ENCODE results near the gene ZBTB7C. TPM values are rescaled to one million over a fixed set of nuclear protein-coding genes. Genes with fewer than 3 reads are reported as not detected.

The ZBTB7C gene
- polyA plus RNA-seq, 2 of the 4 experiments (the other 2 are of a cell fraction), result 0.10 to 0.12 TPM

DNA sequence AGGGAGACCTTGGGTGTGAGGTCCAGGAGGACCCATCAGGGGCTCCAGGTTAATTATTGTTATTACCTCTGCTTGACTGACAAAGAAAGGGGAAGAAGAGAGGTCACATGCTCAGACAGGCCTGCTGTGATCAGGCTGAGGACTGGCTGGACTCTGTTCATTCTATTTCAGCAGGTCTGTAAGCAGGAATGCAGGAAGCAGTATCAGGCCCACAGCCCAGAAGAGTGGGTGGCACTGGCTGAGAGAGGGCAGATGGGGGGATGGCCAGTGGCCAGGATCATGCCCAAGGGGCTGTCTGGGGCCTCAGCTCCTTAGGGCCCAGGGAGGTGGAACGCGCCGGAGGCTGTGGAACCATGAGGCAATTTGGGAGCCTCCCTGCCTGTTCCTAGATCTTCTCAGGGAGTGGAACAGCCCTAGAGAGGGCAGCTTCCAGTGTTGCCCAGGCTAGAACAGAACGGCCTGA is 43.7 kb upstream of the ZBTB7C start:
- FAIRE-seq, result no peak

DNA sequence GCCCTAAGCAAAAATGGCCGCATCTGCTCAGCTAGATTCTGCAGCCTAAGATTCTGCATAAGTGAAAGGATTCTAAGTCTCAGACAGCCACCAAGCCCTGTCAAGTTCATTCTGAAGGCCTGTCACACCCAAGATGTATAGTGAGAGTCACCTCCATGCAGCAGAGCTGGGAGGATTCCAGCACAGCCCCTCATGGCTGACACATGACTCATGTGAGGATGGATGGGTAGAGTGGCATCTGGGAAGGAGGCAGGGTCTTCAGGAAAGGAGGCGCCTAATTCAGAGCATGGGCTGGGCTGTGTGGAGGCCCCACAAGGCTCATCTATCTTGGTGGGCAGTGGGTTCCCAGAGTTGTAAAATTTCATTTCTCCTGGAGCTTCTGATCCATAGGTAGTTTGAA is 41.5 kb upstream of the ZBTB7C start:
- FAIRE-seq, result no peak
- no peak for TF ChIP-seq CBX2 (IDR thresholded peaks at IDR 0.05; ENCODE audit: borderline replicate concordance, low read depth)

More for the DNA sequence above, 43.7 kb upstream of the ZBTB7C start:
- H3K27ac ChIP-seq, result no peak overlapping the region; a peak in 1 of 6 replicates
- no peaks in the 10 kb centered on the region for H3K9me3 ChIP-seq
- WGBS (ENCODE audit: missing lambda C conversion rate), result 76% methylated on average over 4 of the region's 4 CpGs
- CTCF ChIA-PET, result interaction anchor here (1.0 to 1.1 kb wide), 2 partner anchors 58 to 198 kb away, joined by 3 read pairs; no protein-coding TSS in a partner anchor
- POLR2A ChIA-PET, result no interaction called here
- DNase-seq (ENCODE audit: low read depth in 1 of 2, low spot score in 1 of 2), result no peak
- no peak; a peak in 1 of 6 replicates for ATAC-seq
- no peak overlapping the region for H3K4me2 ChIP-seq
- TF ChIP-seq BHLHE40 (IDR thresholded peaks at IDR 0.05; ENCODE audit: low read depth, low read length), result no peak
- TF ChIP-seq TP53 (CRISPR knock-in tag; IDR thresholded peaks at IDR 0.05), result no peak
- TF ChIP-seq RARB (CRISPR knock-in tag; IDR thresholded peaks at IDR 0.05), result no peak
- no peak for TF ChIP-seq GATA3 (IDR thresholded peaks at IDR 0.05; ENCODE audit: borderline replicate concordance)
- TF ChIP-seq SREBF2 (IDR thresholded peaks at IDR 0.05), result no peak
- no peak for TF ChIP-seq ZNF302 (CRISPR knock-in tag; IDR thresholded peaks at IDR 0.05)
- TF ChIP-seq FOXS1 (CRISPR knock-in tag; IDR thresholded peaks at IDR 0.05), result no peak
- H3K4me1 ChIP-seq, result no peaks in the 10 kb centered on the region
- H3K4me3 ChIP-seq, result no peak overlapping the region

DNA sequence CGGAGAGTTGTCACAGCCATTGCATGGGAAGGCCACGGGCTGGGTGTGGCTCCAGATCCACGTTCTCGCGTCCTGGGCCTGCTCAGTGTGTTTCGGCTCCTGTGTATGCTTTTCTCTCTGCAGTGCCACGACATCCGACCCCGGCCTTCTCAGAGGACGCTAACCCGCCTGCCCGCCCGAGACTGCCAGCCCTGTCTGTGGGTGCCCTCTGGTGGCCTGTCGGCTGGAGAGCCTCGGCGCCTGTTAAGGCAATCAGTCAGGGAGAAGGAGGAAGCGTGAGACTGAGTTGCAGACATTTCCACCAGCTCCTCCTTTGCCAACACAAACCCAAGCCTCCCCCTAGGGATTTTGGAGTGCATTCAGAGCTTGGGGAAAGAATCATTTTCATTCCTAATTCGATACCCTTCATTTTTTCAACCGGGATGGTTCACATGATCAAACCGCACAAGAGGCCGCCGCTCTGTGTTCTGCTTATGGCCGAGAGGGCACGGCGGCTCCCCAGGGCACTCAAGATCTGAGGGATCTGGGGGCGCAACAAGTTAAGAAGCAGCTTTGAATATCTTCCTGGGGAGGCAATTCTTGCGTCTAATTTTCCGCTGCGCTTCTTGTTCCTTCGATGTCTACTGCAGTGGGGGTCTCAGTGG is 37.5 kb upstream of the ZBTB7C start:
- peak overlapping the region in 1 of 2 experiments; percentile 67; a peak in 3 of 6 replicates for H3K27ac ChIP-seq
- POLR2A ChIA-PET, result no interaction called here

More for the DNA sequence above, 41.5 kb upstream of the ZBTB7C start:
- ChIA-PET POLR2A (no interaction called here), CTCF (interaction anchor here (0.8 to 1.3 kb wide), 2 partner anchors 14 to 419 kb away, joined by 3 to 4 read pairs; no protein-coding TSS in a partner anchor)
- Histone ChIP-seq H3K27ac (no peak overlapping the region), H3K4me1 (peaks cover 1% of the 10 kb centered on the region; the same call in 1 of the 3 replicates), H3K4me3 (no peak overlapping the region), H3K9me3 (no peaks in the 10 kb centered on the region), H3K4me2 (no peak overlapping the region)
- ATAC-seq (no peak), DNase-seq (ENCODE audit: low read depth in 1 of 2, low spot score in 1 of 2) (no peak)
- WGBS (ENCODE audit: missing lambda C conversion rate), result 60% methylated on average over 1 of the region's 2 CpGs

More for the DNA sequence above, 37.5 kb upstream of the ZBTB7C start:
- no peak overlapping the region for H3K4me3 ChIP-seq
- CTCF ChIA-PET, result interaction anchor here (0.6 to 13.0 kb wide), 31 partner anchors 10 to 1231 kb away, joined by 3 to 175 read pairs (median 4); no protein-coding TSS in a partner anchor
- FAIRE-seq, result no peak
- H3K9me3 ChIP-seq, result no peaks in the 10 kb centered on the region
- TF ChIP-seq, protein P1, sequence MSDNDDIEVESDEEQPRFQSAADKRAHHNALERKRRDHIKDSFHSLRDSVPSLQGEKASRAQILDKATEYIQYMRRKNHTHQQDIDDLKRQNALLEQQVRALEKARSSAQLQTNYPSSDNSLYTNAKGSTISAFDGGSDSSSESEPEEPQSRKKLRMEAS (IDR thresholded peaks at IDR 0.05), result no peak
- TF ChIP-seq JUNB (IDR thresholded peaks at IDR 0.05), result no peak
- TF ChIP-seq EP300 (IDR thresholded peaks at IDR 0.05), result no peak
- no peak for TF ChIP-seq ZFP36 (IDR thresholded peaks at IDR 0.05; ENCODE audit: borderline replicate concordance, partially characterized antibody)
- TF ChIP-seq HDAC2 (IDR thresholded peaks at IDR 0.05), result no peak
- TF ChIP-seq NFE2L2 (conservative IDR thresholded peaks at IDR 0.05; ENCODE audit: low read length), result no peak
- TF ChIP-seq RAD21 (conservative IDR thresholded peaks at IDR 0.05 in 1 of 2, IDR thresholded peaks at IDR 0.05 in 1 of 2), result peak; percentile 90 to 92
- TF ChIP-seq, protein P2, sequence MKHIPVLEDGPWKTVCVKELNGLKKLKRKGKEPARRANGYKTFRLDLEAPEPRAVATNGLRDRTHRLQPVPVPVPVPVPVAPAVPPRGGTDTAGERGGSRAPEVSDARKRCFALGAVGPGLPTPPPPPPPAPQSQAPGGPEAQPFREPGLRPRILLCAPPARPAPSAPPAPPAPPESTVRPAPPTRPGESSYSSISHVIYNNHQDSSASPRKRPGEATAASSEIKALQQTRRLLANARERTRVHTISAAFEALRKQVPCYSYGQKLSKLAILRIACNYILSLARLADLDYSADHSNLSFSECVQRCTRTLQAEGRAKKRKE (CRISPR knock-in tag; IDR thresholded peaks at IDR 0.05; ENCODE audit: low read depth), result no peak
- TF ChIP-seq, protein P3, sequence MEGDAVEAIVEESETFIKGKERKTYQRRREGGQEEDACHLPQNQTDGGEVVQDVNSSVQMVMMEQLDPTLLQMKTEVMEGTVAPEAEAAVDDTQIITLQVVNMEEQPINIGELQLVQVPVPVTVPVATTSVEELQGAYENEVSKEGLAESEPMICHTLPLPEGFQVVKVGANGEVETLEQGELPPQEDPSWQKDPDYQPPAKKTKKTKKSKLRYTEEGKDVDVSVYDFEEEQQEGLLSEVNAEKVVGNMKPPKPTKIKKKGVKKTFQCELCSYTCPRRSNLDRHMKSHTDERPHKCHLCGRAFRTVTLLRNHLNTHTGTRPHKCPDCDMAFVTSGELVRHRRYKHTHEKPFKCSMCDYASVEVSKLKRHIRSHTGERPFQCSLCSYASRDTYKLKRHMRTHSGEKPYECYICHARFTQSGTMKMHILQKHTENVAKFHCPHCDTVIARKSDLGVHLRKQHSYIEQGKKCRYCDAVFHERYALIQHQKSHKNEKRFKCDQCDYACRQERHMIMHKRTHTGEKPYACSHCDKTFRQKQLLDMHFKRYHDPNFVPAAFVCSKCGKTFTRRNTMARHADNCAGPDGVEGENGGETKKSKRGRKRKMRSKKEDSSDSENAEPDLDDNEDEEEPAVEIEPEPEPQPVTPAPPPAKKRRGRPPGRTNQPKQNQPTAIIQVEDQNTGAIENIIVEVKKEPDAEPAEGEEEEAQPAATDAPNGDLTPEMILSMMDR (IDR thresholded peaks at IDR 0.05), result peak; percentile 70
- TF ChIP-seq FOSB (CRISPR knock-in tag; IDR thresholded peaks at IDR 0.05), result no peak
- no peak for TF ChIP-seq SREBF2 (IDR thresholded peaks at IDR 0.05)
- no peak for TF ChIP-seq POLR2AphosphoS2 (conservative IDR thresholded peaks at IDR 0.05; ENCODE audit: low read length)
- TF ChIP-seq EHF (CRISPR knock-in tag; IDR thresholded peaks at IDR 0.05), result no peak
- TF ChIP-seq TFCP2L1 (CRISPR knock-in tag; IDR thresholded peaks at IDR 0.05), result no peak
- no peak for TF ChIP-seq RFX5 (IDR thresholded peaks at IDR 0.05)
- peak; percentile 90 for TF ChIP-seq SMC3 (IDR thresholded peaks at IDR 0.05)
- no peak for TF ChIP-seq EHMT2 (IDR thresholded peaks at IDR 0.05; ENCODE audit: low read depth)
- TF ChIP-seq CBX2 (IDR thresholded peaks at IDR 0.05; ENCODE audit: borderline replicate concordance, low read depth), result no peak
- TF ChIP-seq MAFK (IDR thresholded peaks at IDR 0.05; ENCODE audit: partially characterized antibody), result no peak
- H3K4me1 ChIP-seq, result peaks cover 2% of the 10 kb centered on the region; the same call in 1 of the 3 replicates
- DNase-seq (ENCODE audit: low read depth in 1 of 2, low spot score in 1 of 2), result peak; percentile 55 to 74
- WGBS (ENCODE audit: missing lambda C conversion rate), result 47% methylated on average over 23 of the region's 30 CpGs
- peak; percentile 94 to 97 for ATAC-seq
- peak overlapping the region; percentile 49 for H3K4me2 ChIP-seq

Measured in A549 (cell line).